Progenitor cell of endocrine pancreas (in vitro differentiated cells): Measurements from ENCODE around the gene OR1L6. TPM values are rescaled to one million over a fixed set of nuclear protein-coding genes. Genes with fewer than 3 reads are reported as not detected.

Source experiments
- DNase-seq: peaks from one replicate; pipeline ENCODE4 v3.0.0; 2021; ENCODE audit warnings: low spot score; ENCODE audit not compliant: unreplicated experiment
- H3K27ac Mint-ChIP-seq: 2 replicates; pipeline ENCODE4 v1.8.0; 2021; ENCODE audit warnings: mild to moderate bottlenecking, moderate library complexity, mixed read lengths
- H3K27me3 Mint-ChIP-seq: 2 replicates; pipeline ENCODE4 v1.8.0; 2021; ENCODE audit warnings: mixed read lengths
- H3K36me3 Mint-ChIP-seq: 2 replicates; pipeline ENCODE4 v1.8.0; 2022; ENCODE audit warnings: mixed read lengths; ENCODE audit not compliant: insufficient read depth
- H3K4me1 Mint-ChIP-seq: 2 replicates; pipeline ENCODE4 v1.8.0; 2021; ENCODE audit warnings: low read depth, mixed read lengths
- H3K4me3 Mint-ChIP-seq: 2 replicates; pipeline ENCODE4 v1.8.0; 2021; ENCODE audit warnings: low read depth, mild to moderate bottlenecking, moderate library complexity, mixed read lengths
- H3K9me3 Mint-ChIP-seq: 2 replicates; pipeline ENCODE4 v1.8.0; 2021; ENCODE audit warnings: low read depth, mixed read lengths
- CTCF ChIP-seq: fragments of 200-600 bp; sonication (generic); IDR thresholded peaks from one replicate; pipeline ENCODE4 v1.5.0; 2021; ENCODE audit warnings: antibody characterized with exemption, mild to moderate bottlenecking; ENCODE audit not compliant: unreplicated experiment
- total RNA-seq: library from RNA; stranded (reverse); gene quantifications from 2 replicates; pipeline ENCODE4 v1.2.1, GENCODE V29; 2021

Gene OR1L6
- total RNA-seq, 1 donor from 2014 or later = not detected

- H3K27ac Mint-ChIP-seq = no peak overlapping the region
- TF ChIP-seq CTCF = no peak
- H3K4me1 Mint-ChIP-seq = peaks cover 2% of the 10 kb centered on the region
- no peaks in the 10 kb centered on the region for H3K36me3 Mint-ChIP-seq
- H3K9me3 Mint-ChIP-seq = peaks cover 20% of the 10 kb centered on the region
- no peak overlapping the region for H3K4me3 Mint-ChIP-seq
- no peak for DNase-seq
- no peaks in the 10 kb centered on the region for H3K27me3 Mint-ChIP-seq
Observed at GRCh38 chr9:122789256-122790046, 47.3 kb downstream of the OR1L6 start.

DNA sequence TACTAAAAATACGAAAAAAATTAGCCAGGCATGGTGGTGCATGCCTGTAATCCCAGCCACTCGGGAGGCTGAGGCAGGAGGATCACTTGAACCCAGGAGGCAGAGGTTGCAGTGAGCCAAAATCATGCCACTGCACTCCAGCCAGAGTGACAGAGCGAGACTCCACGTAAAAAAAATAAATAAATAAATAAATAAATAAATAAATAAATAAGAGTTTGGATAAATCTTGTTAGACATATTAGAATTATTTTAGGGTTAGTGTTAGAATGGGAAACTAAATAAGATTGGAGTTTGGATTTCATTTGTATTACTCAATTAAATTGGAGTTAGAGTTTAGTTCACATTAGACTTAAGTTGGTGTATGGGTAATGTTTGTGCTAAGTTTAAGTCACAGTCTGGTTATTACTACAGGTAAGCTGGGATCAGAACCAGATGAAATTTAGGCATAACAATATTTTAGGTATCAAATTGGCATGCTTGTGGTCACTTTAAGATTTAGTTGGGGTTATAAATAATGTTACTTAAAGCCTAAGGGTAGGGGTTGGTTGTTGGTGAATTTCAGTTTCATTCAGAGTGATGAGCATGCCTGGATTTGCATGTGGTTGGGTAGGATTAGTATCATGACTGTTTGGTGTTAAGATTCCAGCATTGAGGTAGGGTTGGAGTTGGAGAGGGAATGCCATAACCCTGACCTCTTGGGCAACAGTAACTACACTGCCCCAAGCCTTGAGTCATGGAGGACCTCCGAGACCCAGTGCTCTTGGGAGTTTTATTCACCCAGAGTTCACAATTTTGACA, 50.0 kb downstream of the OR1L6 start:
- no peak overlapping the region for H3K4me3 Mint-ChIP-seq
- peaks cover 20% of the 10 kb centered on the region for H3K9me3 Mint-ChIP-seq
- DNase-seq = no peak
- no peaks in the 10 kb centered on the region for H3K36me3 Mint-ChIP-seq
- no peaks in the 10 kb centered on the region for H3K27me3 Mint-ChIP-seq
- no peak for TF ChIP-seq CTCF
- no peaks in the 10 kb centered on the region for H3K4me1 Mint-ChIP-seq
- no peak overlapping the region for H3K27ac Mint-ChIP-seq

DNA sequence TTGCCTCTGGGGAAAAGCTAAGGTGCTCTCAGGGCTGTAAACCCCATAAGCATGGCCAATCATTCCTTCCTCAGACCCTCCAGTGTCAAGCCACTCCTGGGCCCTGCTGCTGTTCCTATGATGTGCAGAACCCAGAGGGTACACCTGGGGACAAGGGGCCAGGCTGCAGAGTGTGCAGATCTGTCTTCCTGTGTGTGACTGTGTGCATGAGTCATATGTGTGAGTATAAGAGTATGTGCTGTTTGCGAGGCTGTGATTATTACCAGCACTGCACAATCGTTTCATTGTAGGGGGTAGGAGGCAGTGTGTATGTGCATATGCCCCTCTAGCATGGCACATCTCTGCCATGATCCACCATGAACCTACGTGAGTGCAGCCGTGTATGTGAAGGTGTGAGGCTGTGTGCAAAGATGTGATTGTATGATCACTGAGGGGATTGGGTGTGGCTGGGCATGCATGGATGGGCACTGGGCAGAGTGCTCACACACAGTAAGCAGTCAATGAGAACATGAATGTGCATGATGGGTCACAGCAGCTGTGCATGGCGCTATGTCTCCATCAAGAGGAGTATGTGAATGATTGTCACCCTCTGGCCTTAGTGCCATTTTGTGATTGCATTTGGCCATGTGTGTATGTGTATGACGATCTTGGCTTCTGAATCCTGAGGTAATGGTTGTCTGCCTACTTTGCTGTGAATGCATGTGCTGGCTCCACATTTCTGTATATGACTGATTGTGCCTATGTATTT, 55.4 kb downstream of the OR1L6 start:
- H3K4me3 Mint-ChIP-seq = no peak overlapping the region
- DNase-seq = no peak
- no peaks in the 10 kb centered on the region for H3K36me3 Mint-ChIP-seq
- H3K27me3 Mint-ChIP-seq = no peaks in the 10 kb centered on the region
- H3K9me3 Mint-ChIP-seq = peaks cover 15% of the 10 kb centered on the region
- TF ChIP-seq CTCF = no peak
- H3K4me1 Mint-ChIP-seq = no peaks in the 10 kb centered on the region
- H3K27ac Mint-ChIP-seq = no peak overlapping the region

Other genes with a start within 250 kb of the OR1L6 start
- not detected in 2 replicates for gene OR1J2, start 231.5 kb upstream of the OR1L6 start, total RNA-seq
- not detected in 2 replicates for gene OR1J4, start 223.2 kb upstream of the OR1L6 start, total RNA-seq
- gene OR1N1, start 215.0 kb upstream of the OR1L6 start, total RNA-seq = not detected in 2 replicates
- gene OR1N2, start 189.2 kb upstream of the OR1L6 start, total RNA-seq = not detected in 2 replicates
- not detected in 2 replicates for gene OR1L8, start 158.9 kb upstream of the OR1L6 start, total RNA-seq
- gene OR1Q1, start 127.6 kb upstream of the OR1L6 start, total RNA-seq = not detected in 2 replicates
- not detected in 2 replicates for gene OR1B1, start 84.7 kb upstream of the OR1L6 start, total RNA-seq
- not detected in 2 replicates for gene OR1L1, start 80.6 kb upstream of the OR1L6 start, total RNA-seq
- gene OR1L3, start 67.2 kb upstream of the OR1L6 start, total RNA-seq = not detected in 2 replicates
- not detected in 2 replicates for gene OR1L4, start 18.3 kb upstream of the OR1L6 start, total RNA-seq
- not detected in 2 replicates for gene OR5C1, start 46.6 kb downstream of the OR1L6 start, total RNA-seq
- gene OR1K1, start 57.8 kb downstream of the OR1L6 start, total RNA-seq = not detected in 2 replicates
- gene PDCL, start 86.3 kb downstream of the OR1L6 start, total RNA-seq = 31.2 and 33.3 TPM in 2 replicates
- gene RC3H2, start 163.1 kb downstream of the OR1L6 start, total RNA-seq = 61.3 and 68.8 TPM in 2 replicates
- 8.3 and 9.0 TPM in 2 replicates for gene ZBTB6, start 171.0 kb downstream of the OR1L6 start, total RNA-seq
- 14.1 and 15.4 TPM in 2 replicates for gene ZBTB26, start 189.2 kb downstream of the OR1L6 start, total RNA-seq
- 78.9 and 93.6 TPM in 2 replicates for gene RABGAP1, start 198.7 kb downstream of the OR1L6 start, total RNA-seq